ENCODE measurements around the gene PEAK1.

PEAK1 gene

DNA sequence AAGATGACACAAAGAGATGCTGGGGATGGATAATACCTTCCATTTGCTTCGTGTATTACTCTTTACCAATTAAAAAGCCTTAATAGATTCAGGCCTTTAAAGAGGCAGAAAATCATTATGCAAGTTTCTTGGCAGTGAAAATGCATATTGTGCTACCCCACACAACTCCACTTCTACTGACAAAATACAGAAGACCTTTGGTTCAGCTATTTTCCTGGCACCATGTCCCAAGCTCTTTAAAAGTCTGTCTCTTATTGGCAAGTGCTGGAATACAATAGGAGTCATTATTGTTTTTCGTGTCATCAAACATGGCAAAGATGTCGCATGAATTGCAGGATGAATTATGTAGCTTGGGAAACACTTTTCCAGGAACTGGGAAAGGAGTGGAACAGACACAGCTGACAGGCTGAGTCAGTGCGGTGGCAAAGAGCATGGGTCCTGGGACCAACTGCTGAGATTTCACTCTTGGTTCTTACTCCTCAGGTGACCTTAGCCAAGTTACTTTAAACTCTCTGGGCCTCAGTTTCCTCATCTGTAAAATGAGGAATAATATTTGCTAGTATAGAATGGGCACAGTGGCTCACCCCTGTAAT lies 343.5 kb downstream of the PEAK1 start:
- no peak for DNase-seq

- DNase-seq = no peak
Observed at GRCh38 chr15:77075528-77075927, 344.4 kb downstream of the PEAK1 start.

GRCh38 chr15:77074350-77074749 lies 345.6 kb downstream of the PEAK1 start:
- no peak for DNase-seq

DNA sequence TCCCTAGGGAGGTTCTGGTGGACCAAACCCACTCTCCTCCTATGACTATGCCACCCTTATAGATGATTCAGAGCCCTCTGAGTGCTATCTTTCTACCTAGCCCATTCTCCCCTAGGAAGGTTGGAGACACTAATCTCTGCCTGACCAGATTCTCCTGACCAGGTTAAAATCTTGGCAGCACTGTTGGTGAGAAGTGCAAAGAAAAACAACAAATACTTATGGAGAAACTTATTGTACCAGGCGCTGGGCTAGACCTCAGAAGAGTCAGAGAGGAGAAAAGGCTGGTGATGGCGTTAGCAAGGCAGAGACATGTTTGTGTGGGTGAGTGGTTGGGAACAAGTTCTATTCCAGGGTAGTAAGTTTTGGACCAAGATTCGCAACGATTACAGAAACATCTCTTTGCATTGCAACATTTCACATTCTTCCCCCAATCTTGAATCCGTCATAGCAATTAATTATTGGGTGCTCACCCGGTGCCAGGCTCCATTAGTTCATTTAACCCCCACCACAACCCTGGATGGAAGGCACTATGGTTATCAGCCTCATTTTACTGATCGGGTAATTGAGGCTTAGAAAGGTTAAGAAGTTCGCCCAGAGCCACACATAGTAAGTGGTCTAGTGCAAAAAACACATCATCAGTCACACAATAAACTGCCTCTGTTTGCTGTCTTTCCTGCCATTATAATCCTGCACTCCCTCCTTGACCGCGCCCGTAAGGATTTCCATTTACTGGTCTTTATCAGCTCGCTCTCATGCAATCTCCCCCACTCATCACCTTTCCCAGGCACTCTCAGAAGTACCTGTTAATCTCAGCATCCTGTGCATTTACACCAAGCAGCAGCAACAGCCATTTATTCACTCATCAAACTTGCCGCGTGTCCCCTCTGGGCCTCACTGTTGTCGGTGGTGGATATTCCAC lies 348.3 kb downstream of the PEAK1 start:
- no peak for DNase-seq

DNA sequence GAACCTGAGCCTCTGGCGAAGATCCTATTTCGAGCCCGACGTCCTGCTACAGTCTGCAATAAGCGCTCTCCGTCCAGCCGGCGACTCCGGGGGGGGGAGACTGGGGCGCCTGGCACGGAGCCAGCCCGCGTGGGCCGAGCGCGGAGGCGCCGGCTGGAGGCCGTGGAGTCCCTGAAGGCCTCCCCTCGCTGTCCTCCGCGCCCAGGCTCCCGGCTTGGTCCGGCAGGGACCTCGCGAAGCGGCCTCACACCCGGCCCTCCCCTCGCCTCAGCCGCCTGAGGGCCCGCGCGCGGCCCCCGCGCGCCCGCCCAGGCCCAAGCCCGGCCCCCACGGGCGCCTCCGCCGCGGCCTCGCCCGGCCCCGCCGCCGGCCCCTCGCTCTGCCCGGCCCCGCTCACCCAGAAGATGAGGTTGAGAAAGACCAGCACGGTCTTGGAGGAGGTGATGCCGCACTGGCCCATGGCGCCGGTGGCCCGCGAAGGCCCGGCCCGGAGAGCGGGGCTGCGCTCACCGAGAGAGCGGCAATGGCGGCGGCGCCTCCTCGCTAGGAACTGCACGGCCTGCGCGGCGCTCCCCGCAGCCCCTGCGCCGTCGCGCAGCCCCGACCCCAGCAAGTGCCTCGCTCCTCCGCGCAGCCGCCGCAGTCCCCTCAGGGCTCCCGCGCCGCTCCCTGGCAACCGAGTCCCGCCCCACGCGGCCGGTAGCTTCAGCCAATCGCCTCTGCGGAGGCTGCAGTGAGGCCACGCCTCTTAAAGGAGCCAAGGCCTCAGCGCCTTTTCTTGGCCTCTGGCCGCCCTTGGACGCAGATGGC lies 349.2 kb downstream of the PEAK1 start, which contains the start of gene TSPAN3:
TSS of gene TSPAN3 (minus strand) at position 615 of the 810 bp plus-strand sequence. CDS start at position 460, 155 bp downstream.
- peak; percentile 68 for DNase-seq

GRCh38 chr15:77070180-77070494 lies 349.8 kb downstream of the PEAK1 start:
- DNase-seq = no peak

DNA sequence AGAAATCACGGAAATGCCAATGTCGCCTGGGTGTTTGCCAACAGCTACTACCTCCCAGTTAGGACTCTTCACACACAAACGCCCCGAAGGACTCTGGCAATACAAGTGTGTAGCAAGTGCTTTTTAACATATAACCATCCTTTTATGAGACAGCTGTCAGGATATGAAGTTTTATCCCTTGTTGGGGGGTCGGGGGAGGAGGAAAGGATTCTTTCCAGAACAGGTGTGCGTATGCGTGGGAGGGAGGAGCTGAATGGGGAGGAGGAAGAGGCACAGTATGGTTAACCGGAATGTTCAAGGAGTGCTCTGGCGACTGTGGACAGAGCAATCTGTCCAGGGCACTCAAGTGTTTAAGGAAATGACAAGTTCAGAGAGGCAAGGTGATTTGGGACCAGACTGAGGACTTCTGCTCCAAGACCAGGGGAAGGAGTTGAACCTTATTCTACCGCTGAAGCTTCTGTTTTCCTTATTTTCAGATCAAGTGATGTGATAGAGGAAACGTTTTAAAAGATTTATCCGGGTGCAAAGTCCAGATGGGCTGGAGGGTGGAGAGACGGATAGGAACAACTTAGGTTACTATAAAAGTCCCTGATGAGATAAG lies 350.3 kb downstream of the PEAK1 start:
- DNase-seq = no peak

DNA sequence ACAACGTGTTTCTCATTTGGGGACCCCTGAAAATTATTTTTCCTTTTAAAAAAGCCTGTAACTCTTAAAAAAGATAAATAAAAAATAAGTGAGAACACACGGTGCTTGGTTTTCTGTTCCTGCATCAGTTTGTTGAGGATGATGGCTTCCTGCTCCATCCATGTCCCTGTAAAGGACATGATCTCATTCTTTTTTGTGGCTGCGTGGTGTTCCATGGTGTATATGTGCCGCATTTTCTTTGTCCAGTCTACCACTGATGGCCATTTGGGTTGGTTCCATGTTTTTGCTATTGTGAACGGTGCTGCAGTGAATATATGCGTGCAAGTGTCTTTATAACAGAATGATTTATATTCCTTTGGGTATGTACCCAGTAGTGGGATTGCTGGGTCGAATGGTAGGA lies 351.3 kb downstream of the PEAK1 start:
- no peak for DNase-seq

DNA sequence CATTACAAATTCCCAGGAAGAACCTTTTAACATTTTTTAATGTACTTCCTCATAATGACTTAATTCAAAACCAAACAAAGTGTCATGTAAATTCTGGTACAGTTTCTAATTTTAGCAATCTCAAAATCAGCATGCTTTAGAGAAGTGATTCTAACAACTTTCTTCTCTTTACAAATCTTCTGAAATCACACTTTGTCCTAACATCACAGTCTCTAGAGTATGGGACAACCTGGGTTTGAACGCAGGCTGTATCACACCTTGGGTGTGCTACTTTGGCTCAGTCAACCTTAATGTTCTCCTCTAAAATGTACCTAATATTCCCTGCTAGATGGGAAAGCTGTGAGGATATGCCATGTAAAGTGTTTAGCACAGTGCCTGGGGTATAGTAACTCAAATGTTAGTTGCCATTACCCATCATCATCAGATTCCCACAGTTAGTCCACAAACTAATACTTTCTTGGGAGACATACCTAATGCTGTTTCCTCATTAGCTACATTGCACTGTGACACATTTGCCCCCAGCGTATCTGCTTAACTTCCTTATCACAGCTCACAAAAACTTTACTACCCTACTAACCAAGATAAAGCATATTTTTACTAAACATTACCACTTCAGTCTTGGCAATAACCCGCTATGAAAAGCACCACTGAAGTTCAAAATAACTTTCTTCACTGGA lies 352.1 kb downstream of the PEAK1 start:
- no peak for DNase-seq

DNA sequence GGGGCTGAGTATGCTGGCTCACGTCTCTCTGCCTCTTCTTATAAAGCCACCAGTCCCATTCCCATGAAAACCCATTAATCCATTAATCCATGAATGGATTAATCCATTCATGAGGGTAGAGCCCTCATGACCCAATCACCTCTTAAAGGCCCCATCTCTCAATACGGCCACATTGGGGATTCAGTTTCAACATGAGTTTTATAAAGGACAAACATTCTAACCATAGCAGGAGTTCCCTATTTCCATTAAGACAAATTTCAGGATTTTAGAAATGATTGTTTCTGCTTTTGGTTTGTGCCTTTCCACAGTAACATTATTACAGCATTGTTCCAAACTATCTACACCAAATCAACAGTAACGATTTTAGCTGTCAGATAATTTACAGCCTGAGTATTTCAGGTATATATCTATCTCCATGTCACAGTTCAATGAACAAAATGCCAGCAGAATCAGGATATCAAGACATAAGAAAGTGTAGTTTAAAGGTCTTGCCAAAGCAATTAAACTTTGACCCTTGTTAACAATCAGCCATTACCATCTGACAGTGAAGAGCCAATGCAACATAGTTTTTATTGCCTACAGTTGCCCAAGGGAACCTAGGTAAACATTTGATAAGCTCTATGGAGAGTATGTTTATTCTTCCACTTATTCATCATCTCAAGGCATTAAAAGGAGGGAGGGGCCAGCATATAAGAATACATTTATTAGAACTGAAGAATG lies 352.8 kb downstream of the PEAK1 start:
- DNase-seq = no peak

- no peak for DNase-seq
Observed at GRCh38 chr15:77064539-77065308, 355.2 kb downstream of the PEAK1 start.

GRCh38 chr15:77064063-77064462 lies 355.8 kb downstream of the PEAK1 start:
- no peak for DNase-seq

GRCh38 chr15:77063249-77063648 lies 356.7 kb downstream of the PEAK1 start:
- no peak for DNase-seq

- no peak for DNase-seq
Observed at GRCh38 chr15:77060546-77060945, 359.4 kb downstream of the PEAK1 start.

- DNase-seq = no peak
Observed at GRCh38 chr15:77059786-77060361, 360.0 kb downstream of the PEAK1 start.

DNA sequence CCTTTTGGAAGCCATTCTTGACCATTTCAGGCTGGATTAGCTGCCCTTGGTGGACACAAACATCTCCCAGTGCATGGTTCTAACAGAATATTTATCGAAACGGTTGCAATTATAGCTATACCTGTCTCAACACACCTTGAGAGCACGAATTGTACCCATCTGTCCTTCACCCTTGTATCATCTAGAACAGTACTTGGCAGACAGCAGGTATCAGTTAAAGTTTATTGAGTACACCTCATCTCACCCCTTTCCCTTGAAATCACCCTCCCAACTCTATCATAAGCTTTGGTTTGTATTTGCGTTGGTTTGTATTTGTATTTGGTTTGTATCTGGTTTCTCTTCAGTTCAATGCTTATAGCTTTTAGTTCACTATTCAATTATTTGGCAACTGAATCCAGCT lies 361.4 kb downstream of the PEAK1 start:
- no peak for DNase-seq

DNA sequence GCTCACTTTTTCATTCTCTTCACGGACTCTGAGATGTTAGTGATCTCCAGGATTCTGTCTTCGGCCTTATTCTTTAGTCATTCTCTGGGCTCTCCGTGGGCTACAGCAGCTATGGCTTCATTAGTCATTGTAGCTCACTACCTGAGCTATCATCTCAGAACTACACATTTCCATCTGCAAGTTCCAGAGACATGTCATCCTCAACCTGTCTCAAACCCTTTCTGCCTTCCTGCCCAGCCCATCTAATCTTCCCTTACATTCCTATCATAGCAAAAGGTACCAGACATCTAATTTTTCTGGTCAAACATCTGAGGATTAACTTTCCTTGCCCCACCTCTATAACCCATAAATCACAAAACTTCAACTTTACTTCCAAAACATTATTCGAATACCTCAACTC lies 362.2 kb downstream of the PEAK1 start:
- DNase-seq = no peak

- no peak for DNase-seq
Observed at GRCh38 chr15:77057072-77057471, 362.8 kb downstream of the PEAK1 start.

GRCh38 chr15:77053709-77054108 lies 366.2 kb downstream of the PEAK1 start:
- DNase-seq = no peak

- no peak for DNase-seq
Observed at GRCh38 chr15:77052556-77052955, 367.3 kb downstream of the PEAK1 start.
